Smooth muscle cell of the pulmonary artery (primary cell): Measurements from ENCODE around the gene SLC14A1. TPM values are rescaled to one million over a fixed set of nuclear protein-coding genes. Genes with fewer than 3 reads are reported as not detected.

ENCODE experiments used
- total RNA-seq: library from RNA; depleted of rRNA; stranded (reverse); fragments of >200 nt; gene quantifications from 2 replicates; pipeline ENCODE4 v1.2.3, GENCODE V29; 2014

SLC14A1 gene
- 167 and 254 TPM in 2 replicates for total RNA-seq

DNA sequence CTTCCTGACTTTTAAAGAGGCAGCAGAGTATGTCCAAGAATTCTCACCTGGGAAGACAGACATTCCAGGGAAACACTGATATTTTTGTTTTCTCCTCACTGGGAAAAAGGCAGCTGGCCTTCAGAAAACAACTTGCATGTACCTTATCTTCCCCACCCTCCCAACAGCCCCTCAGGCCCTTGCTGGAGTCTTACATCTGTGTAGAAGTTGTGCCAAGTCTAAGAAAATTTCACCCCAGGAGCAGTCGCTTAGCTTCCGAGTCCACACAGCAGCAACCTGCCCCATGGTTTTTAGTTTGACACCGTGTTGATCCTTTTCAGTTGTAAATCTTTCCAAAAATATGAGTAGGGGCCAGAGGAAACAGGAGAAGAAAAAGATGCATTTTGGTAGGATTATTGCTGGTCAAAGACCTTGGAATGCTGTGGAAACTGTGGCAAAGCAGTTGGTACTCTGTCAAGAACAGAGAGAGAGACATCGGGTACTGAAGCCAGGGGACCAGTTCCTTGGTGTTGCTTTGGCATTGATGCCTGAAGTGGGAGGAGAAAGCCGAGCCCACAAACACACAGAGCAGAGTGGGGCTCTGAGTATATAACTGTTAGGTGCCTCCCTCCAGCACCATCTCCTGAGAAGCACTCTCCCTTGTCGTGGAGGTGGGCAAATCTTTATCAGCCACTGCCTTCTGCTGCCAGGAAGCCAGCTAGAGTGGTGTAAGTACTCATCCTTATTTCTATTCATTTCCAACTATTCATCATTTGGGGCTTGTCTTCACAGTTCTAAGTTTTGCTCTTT, at the start of gene SLC14A1:
TSS of gene SLC14A1 (plus strand) at position 615 of the 789 bp plus-strand sequence. CDS start 6,140 bp downstream, outside the sequence.

Other genes starting within 250 kb of the SLC14A1 start
- gene SLC14A2, start 108.7 kb upstream of the SLC14A1 start, total RNA-seq: under 0.01 and 0.03 TPM in 2 replicates
- gene SIGLEC15, start 101.5 kb downstream of the SLC14A1 start, total RNA-seq: 1.8 and 4.4 TPM in 2 replicates
- 45.2 and 66.9 TPM in 2 replicates for gene EPG5, start 243.1 kb downstream of the SLC14A1 start, total RNA-seq